ENCODE data around the gene SCN8A.
"Not testable (repeated sequence)": the region's sequence is repeated elsewhere in the genome, so short reads cannot be mapped to it uniquely, and the experiment has no call there.

SCN8A gene

GRCh38 chr12:51636986-51637385 is 46.0 kb downstream of the SCN8A start:
- in situ Hi-C loops (cut with HindIII; ENCODE audit: low pct_ligation_motif_present, low sequenced_read_pairs): no loop called here
- no peaks in the 10 kb centered on the region for H3K36me3 ChIP-seq (replicated peaks)
- no peak for TF ChIP-seq CTCF (IDR thresholded peaks at IDR 0.05; ENCODE audit: low read depth, low read length, missing control alignments)
- H3K4me3 ChIP-seq (ENCODE audit: low read depth, low read length): no peak overlapping the region
- DNase-seq: no peak
- H3K27ac ChIP-seq: no peak overlapping the region
- H3K27me3 ChIP-seq (replicated peaks): no peaks in the 10 kb centered on the region

- Histone ChIP-seq H3K27me3 (replicated peaks) (no peaks in the 10 kb centered on the region), H3K27ac (no peak overlapping the region), H3K36me3 (replicated peaks) (no peaks in the 10 kb centered on the region), H3K4me3 (ENCODE audit: low read depth, low read length) (no peak overlapping the region)
- in situ Hi-C loops (cut with HindIII; ENCODE audit: low pct_ligation_motif_present, low sequenced_read_pairs): no loop called here
- no peak for TF ChIP-seq CTCF (IDR thresholded peaks at IDR 0.05; ENCODE audit: low read depth, low read length, missing control alignments)
- no peak for DNase-seq
These were observed 48.3 kb downstream of the SCN8A start for GRCh38 chr12:51639361-51639760.

GRCh38 chr12:51642286-51642685 is 51.3 kb downstream of the SCN8A start:
- no peaks in the 10 kb centered on the region for H3K27me3 ChIP-seq (replicated peaks)
- H3K36me3 ChIP-seq (replicated peaks): no peaks in the 10 kb centered on the region
- in situ Hi-C loops (cut with HindIII; ENCODE audit: low pct_ligation_motif_present, low sequenced_read_pairs): no loop called here
- H3K27ac ChIP-seq: no peak overlapping the region
- no peak overlapping the region for H3K4me3 ChIP-seq (ENCODE audit: low read depth, low read length)
- no peak for TF ChIP-seq CTCF (IDR thresholded peaks at IDR 0.05; ENCODE audit: low read depth, low read length, missing control alignments)
- no peak for DNase-seq

- no peak overlapping the region for H3K27ac ChIP-seq
- TF ChIP-seq CTCF (IDR thresholded peaks at IDR 0.05; ENCODE audit: low read depth, low read length, missing control alignments): no peak
- H3K27me3 ChIP-seq (replicated peaks): no peaks in the 10 kb centered on the region
- in situ Hi-C loops (cut with HindIII; ENCODE audit: low pct_ligation_motif_present, low sequenced_read_pairs): no loop called here
- H3K36me3 ChIP-seq (replicated peaks): no peaks in the 10 kb centered on the region
- no peak overlapping the region for H3K4me3 ChIP-seq (ENCODE audit: low read depth, low read length)
- DNase-seq: no peak
These were observed 52.9 kb downstream of the SCN8A start for GRCh38 chr12:51643951-51644350.

GRCh38 chr12:51644691-51645090 is 53.7 kb downstream of the SCN8A start:
- H3K36me3 ChIP-seq (replicated peaks); H3K4me3 ChIP-seq (ENCODE audit: low read depth, low read length); DNase-seq; H3K27me3 ChIP-seq (replicated peaks); H3K27ac ChIP-seq; in situ Hi-C loops (cut with HindIII; ENCODE audit: low pct_ligation_motif_present, low sequenced_read_pairs): not testable (repeated sequence)

GRCh38 chr12:51645961-51646360 is 54.9 kb downstream of the SCN8A start:
- DNase-seq: no peak
- H3K27me3 ChIP-seq (replicated peaks): no peaks in the 10 kb centered on the region
- in situ Hi-C loops (cut with HindIII; ENCODE audit: low pct_ligation_motif_present, low sequenced_read_pairs): no loop called here
- H3K36me3 ChIP-seq (replicated peaks): no peaks in the 10 kb centered on the region
- H3K27ac ChIP-seq: no peak overlapping the region
- no peak overlapping the region for H3K4me3 ChIP-seq (ENCODE audit: low read depth, low read length)
- no peak for TF ChIP-seq CTCF (IDR thresholded peaks at IDR 0.05; ENCODE audit: low read depth, low read length, missing control alignments)

Measured in brain microvascular endothelial cell (primary cell).